Naive thymus-derived CD4-positive, alpha-beta T cell (primary cell): ENCODE results near the gene SEC62. TPM values are rescaled to one million over a fixed set of nuclear protein-coding genes. Genes with fewer than 3 reads are reported as not detected.
A peak's percentile ranks its signal among the peaks of the same experiment; 100 is the strongest.

Experiments
- ATAC-seq: fragments of 150-1000 bp; cut with Tn5 transposase; 2 replicates; pipeline ENCODE4 v1.10.0; 2021; ENCODE audit warnings: mild to moderate bottlenecking, moderate library complexity
- CTCF ChIA-PET: fragments of 350-600 bp; sonication (Branson Sonifier 250); formaldehyde crosslinking; loops from one replicate; lab custom pipeline; 2021; ENCODE audit warnings: antibody characterized with exemption; lab: Charles Lee
- POLR2A ChIA-PET: fragments of 350-600 bp; sonication (Branson Sonifier 250); formaldehyde crosslinking; loops from one replicate; lab custom pipeline; 2021; ENCODE audit warnings: antibody characterized with exemption, inconsistent platforms; lab: Charles Lee
- DNase-seq, 9 donors: peaks; one replicate each; pipeline versions ENCODE4 v3.0.0 to v3.0.0-alpha.2; 2020 to 2022; ENCODE audit warnings: mixed read lengths in 1 of 9
- H3K27ac ChIP-seq: one replicate; pipeline ENCODE4 v1.7.0; 2013; ENCODE audit warnings: mild to moderate bottlenecking, low read depth, low read length, moderate library complexity
- H3K27me3 ChIP-seq, 2 donors: one replicate each; pipeline ENCODE4 v1.7.0; 2013; ENCODE audit warnings: low read length in 2 of 2, mild to moderate bottlenecking in 2 of 2, moderate library complexity in 2 of 2; ENCODE audit not compliant: control insufficient read depth in 2 of 2, insufficient read depth in 2 of 2
- H3K36me3 ChIP-seq, 3 experiments: 1 replicate in 2 of 3; 2 replicates in 1 of 3; pipeline ENCODE4 v1.7.0; 2013; ENCODE audit warnings: low read length in 3 of 3, mild to moderate bottlenecking in 3 of 3, moderate library complexity in 1 of 3; ENCODE audit not compliant: insufficient read depth in 3 of 3, control insufficient read depth in 2 of 3
- H3K4me1 ChIP-seq, 2 donors: one replicate each; pipeline ENCODE4 v1.7.0; 2013; ENCODE audit warnings: low read length in 2 of 2, mild to moderate bottlenecking in 2 of 2, moderate library complexity in 1 of 2; ENCODE audit not compliant: control insufficient read depth in 2 of 2, insufficient read depth in 2 of 2
- H3K4me3 ChIP-seq: 2 replicates; pipeline ENCODE4 v1.7.0; 2013; ENCODE audit warnings: mild to moderate bottlenecking, low read length
- H3K9me3 ChIP-seq, 3 experiments: 1 replicate in 2 of 3; 2 replicates in 1 of 3; pipeline ENCODE4 v1.7.0; 2013; ENCODE audit warnings: low read length in 3 of 3; ENCODE audit not compliant: control insufficient read depth in 2 of 3
- H3K27ac Mint-ChIP-seq, 9 donors: one replicate each; pipeline ENCODE4 v1.8.0; 2020 to 2022; ENCODE audit warnings: mixed read lengths in 9 of 9, mild to moderate bottlenecking in 8 of 9, moderate library complexity in 5 of 9, inconsistent platforms in 2 of 9
- H3K27me3 Mint-ChIP-seq, 5 donors: one replicate each; pipeline ENCODE4 v1.8.0; 2021 to 2022; ENCODE audit warnings: mixed read lengths in 5 of 5, mild to moderate bottlenecking in 1 of 5
- H3K36me3 Mint-ChIP-seq, 5 donors: one replicate each; pipeline ENCODE4 v1.8.0; 2020 to 2022; ENCODE audit warnings: mixed read lengths in 5 of 5, mild to moderate bottlenecking in 3 of 5, inconsistent platforms in 1 of 5
- H3K4me1 Mint-ChIP-seq, 7 donors: one replicate each; pipeline ENCODE4 v1.8.0; 2020 to 2022; ENCODE audit warnings: mixed read lengths in 7 of 7, mild to moderate bottlenecking in 3 of 7, inconsistent platforms in 1 of 7
- H3K4me3 Mint-ChIP-seq, 10 donors: one replicate each; pipeline ENCODE4 v1.8.0; 2020 to 2022; ENCODE audit warnings: mild to moderate bottlenecking in 10 of 10, mixed read lengths in 10 of 10, moderate library complexity in 6 of 10, inconsistent platforms in 2 of 10
- H3K9me3 Mint-ChIP-seq, 11 donors: one replicate each; pipeline ENCODE4 v1.8.0; 2020 to 2022; ENCODE audit warnings: mixed read lengths in 11 of 11, mild to moderate bottlenecking in 4 of 11, inconsistent platforms in 1 of 11, moderate library complexity in 1 of 11
- intact Hi-C, 2 donors: fragments of 100-400 bp; cut with micrococcal nuclease; formaldehyde crosslinking; loops; one replicate each; pipeline ENCODE4 v1.15.1; 2023
- polyA plus RNA-seq, 2 donors: library from polyadenylated mRNA; unstranded; fragments of 300-500 nt; fragmentation: Illumina TruSeq; gene quantifications; one replicate each; pipeline ENCODE4 v1.2.3, GENCODE V29; 2021
- total RNA-seq, 6 experiments: library from RNA in 5 of 6; stranded (reverse) in 5 of 6; gene quantifications; 1 replicate in 5 of 6; 2 replicates in 1 of 6; pipeline ENCODE4 v1.2.3 and lab custom pipeline; 2021 to 2026

The SEC62 gene
- total and polyA plus RNA-seq, 7 experiments from 2014 or later = 68.1 to 253 (median 110) TPM

DNA sequence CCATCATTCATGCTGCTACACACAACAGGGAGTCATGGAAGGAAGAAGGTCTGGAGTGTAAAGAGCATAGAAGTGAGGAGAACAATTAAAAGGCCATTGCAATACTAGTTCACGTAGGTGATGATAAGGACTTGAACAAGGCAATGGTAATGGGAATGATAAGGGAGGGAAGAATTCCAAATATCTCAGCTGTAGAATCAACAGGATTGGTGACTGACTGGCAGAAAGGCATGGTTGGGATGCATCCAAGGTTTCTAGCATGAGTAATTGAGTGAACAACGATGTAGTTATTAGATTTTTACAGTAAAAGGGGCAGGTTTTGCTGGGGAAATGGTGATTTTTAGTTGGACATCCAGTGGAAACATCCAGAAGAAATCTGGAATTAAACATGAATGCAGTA is 2.4 kb upstream of the SEC62 start:
- H3K27ac ChIP-seq = peak overlapping the region; percentile 0
- no peaks in the 10 kb centered on the region for H3K27me3 ChIP-seq
- intact Hi-C loops = no loop called here
- no peak for DNase-seq
- peaks cover 26 to 71% (median 47%) of the 10 kb centered on the region in 7 donors for H3K4me1 Mint-ChIP-seq
- POLR2A ChIA-PET = interaction anchor here (0.7 to 5.0 kb wide), 3 partner anchors 8 to 75 kb away, joined by 3 to 36 read pairs (median 4); no protein-coding TSS in a partner anchor
- ATAC-seq = no peak
- H3K27me3 Mint-ChIP-seq = peaks cover 0 to 5% (median 0%) of the 10 kb centered on the region in 5 donors
- peak overlapping the region in 5 of 10 donors; percentile 20 to 83 (median 52) for H3K4me3 Mint-ChIP-seq
- no peak overlapping the region for H3K4me3 ChIP-seq
- H3K4me1 ChIP-seq = peaks cover 22 to 25% of the 10 kb centered on the region in 2 donors
- H3K9me3 ChIP-seq = no peaks in the 10 kb centered on the region
- H3K36me3 ChIP-seq = peaks cover 0 to 5% (median 0%) of the 10 kb centered on the region in 3 experiments
- peaks cover 0 to 5% (median 2%) of the 10 kb centered on the region in 5 donors for H3K36me3 Mint-ChIP-seq
- CTCF ChIA-PET = interaction anchor here (1.2 to 1.4 kb wide), 2 partner anchors 75 to 99 kb away, joined by 3 to 4 read pairs; no protein-coding TSS in a partner anchor
- H3K9me3 Mint-ChIP-seq = peaks cover 0 to 5% (median 0%) of the 10 kb centered on the region in 11 donors
- peak overlapping the region in 8 of 9 donors; percentile 95 to 99 (median 98) for H3K27ac Mint-ChIP-seq

- Mint-ChIP-seq H3K9me3 (peaks cover 0 to 5% (median 0%) of the 10 kb centered on the region in 11 donors), H3K4me1 (peaks cover 32 to 81% (median 62%) of the 10 kb centered on the region in 7 donors), H3K36me3 (peaks cover 0 to 5% (median 0%) of the 10 kb centered on the region in 5 donors), H3K27ac (peak overlapping the region; percentile 95 to 99 (median 99)), H3K4me3 (peak overlapping the region; percentile 83 to 98 (median 96)), H3K27me3 (peaks cover 0 to 2% (median 0%) of the 10 kb centered on the region in 5 donors)
- intact Hi-C loops = loop anchor here (1.0 to 5.0 kb wide), 16 partner anchors 20 to 902 kb away; partner anchors contain the start of genes MYNN (in 2 of the 2), PHC3 (in 2 of the 2), SKIL (in 2 of the 2) and PRKCI (in 1 of the 2)
- peak in 1 of 9 donors; percentile 58 for DNase-seq
- H3K27me3 ChIP-seq = no peaks in the 10 kb centered on the region
- POLR2A ChIA-PET = interaction anchor here (0.6 to 5.0 kb wide), 37 partner anchors 10 to 393 kb away, joined by 3 to 62 read pairs (median 5); partner anchors contain the start of genes GPR160, MYNN, PHC3 and TERC
- H3K36me3 ChIP-seq = peaks cover 0 to 5% (median 0%) of the 10 kb centered on the region in 3 experiments
- H3K27ac ChIP-seq = peak overlapping the region; percentile 95
- H3K4me3 ChIP-seq = peak overlapping the region; percentile 80
- no peaks in the 10 kb centered on the region for H3K9me3 ChIP-seq
- peaks cover 22 to 36% of the 10 kb centered on the region in 2 donors for H3K4me1 ChIP-seq
- CTCF ChIA-PET = interaction anchor here (0.6 to 2.8 kb wide), 10 partner anchors 12 to 203 kb away, joined by 3 to 16 read pairs (median 4); no protein-coding TSS in a partner anchor
- peak; percentile 36 for ATAC-seq
Observed at GRCh38 chr3:169965562-169966427, 812 bp upstream of the SEC62 start.

GRCh38 chr3:169966951-169967915 is 626 bp downstream of the SEC62 start:
- Histone ChIP-seq H3K9me3 (no peaks in the 10 kb centered on the region), H3K27ac (peak overlapping the region; percentile 95), H3K27me3 (no peaks in the 10 kb centered on the region), H3K4me3 (peak overlapping the region; percentile 80), H3K4me1 (peaks cover 22 to 36% of the 10 kb centered on the region in 2 donors), H3K36me3 (peaks cover 0 to 5% (median 0%) of the 10 kb centered on the region in 3 experiments)
- peak in 7 of 9 donors; percentile 17 to 40 (median 33) for DNase-seq
- peaks cover 0 to 5% (median 0%) of the 10 kb centered on the region in 11 donors for H3K9me3 Mint-ChIP-seq
- peaks cover 0 to 2% (median 0%) of the 10 kb centered on the region in 5 donors for H3K27me3 Mint-ChIP-seq
- H3K27ac Mint-ChIP-seq = peak overlapping the region; percentile 95 to 99 (median 99)
- H3K36me3 Mint-ChIP-seq = peaks cover 0 to 9% (median 0%) of the 10 kb centered on the region in 5 donors
- ATAC-seq = peak; percentile 75
- intact Hi-C loops = loop anchor here (1.0 to 5.0 kb wide), 17 partner anchors 22 to 900 kb away; partner anchors contain the start of genes MYNN (in 2 of the 2), PHC3 (in 2 of the 2), PRKCI (in 2 of the 2) and SKIL (in 2 of the 2)
- POLR2A ChIA-PET = interaction anchor here (0.5 to 5.0 kb wide), 43 partner anchors 10 to 311 kb away, joined by 3 to 62 read pairs (median 5); partner anchors contain the start of genes ACTRT3, GPR160, LRRC34 and LRRIQ4
- H3K4me1 Mint-ChIP-seq = peaks cover 44 to 84% (median 75%) of the 10 kb centered on the region in 7 donors
- CTCF ChIA-PET = interaction anchor here (0.6 to 2.8 kb wide), 13 partner anchors 10 to 204 kb away, joined by 3 to 16 read pairs (median 5); no protein-coding TSS in a partner anchor
- H3K4me3 Mint-ChIP-seq = peak overlapping the region; percentile 83 to 98 (median 96)

DNA sequence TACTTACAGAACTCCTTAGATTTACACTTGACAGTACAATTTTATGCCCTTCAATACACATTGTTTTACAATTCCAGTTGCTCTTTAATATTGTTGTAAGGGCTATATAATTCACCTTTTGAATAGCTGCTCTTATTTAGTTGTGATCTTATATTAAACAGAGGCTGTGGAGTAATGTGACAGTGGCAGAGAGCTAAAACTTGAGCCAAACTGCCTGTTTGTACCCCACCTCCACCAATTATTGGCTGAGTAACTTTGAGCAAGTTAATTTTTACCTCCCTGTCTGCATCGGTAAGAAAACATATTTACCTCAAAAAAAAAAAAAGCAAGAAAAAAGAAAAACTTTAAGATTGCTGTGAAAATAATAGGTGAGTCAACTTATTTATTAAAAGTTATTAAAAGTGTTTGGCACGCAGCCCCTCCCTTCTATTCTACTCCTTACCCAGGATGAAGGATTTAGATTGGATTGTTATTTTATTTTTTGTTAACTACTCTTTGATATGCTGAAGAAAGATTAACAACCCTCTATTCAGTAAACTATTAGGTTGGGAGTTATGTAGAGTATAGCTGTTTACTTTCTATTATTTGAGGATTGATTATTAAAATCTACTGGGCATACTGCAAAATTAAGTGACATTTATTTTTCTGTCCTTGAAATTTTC is 1.7 kb downstream of the SEC62 start:
- POLR2A ChIA-PET = interaction anchor here (0.6 to 5.0 kb wide), 15 partner anchors 9 to 459 kb away, joined by 3 to 62 read pairs (median 17); partner anchors contain the start of genes ACTRT3, GPR160, MYNN and TERC
- Histone ChIP-seq H3K4me1 (peaks cover 22 to 36% of the 10 kb centered on the region in 2 donors), H3K27me3 (no peaks in the 10 kb centered on the region), H3K9me3 (no peaks in the 10 kb centered on the region), H3K4me3 (peak overlapping the region; percentile 80), H3K36me3 (peaks cover 0 to 5% (median 0%) of the 10 kb centered on the region in 3 experiments), H3K27ac (peak overlapping the region; percentile 95)
- H3K27me3 Mint-ChIP-seq = no peaks in the 10 kb centered on the region
- peaks cover 0 to 13% (median 3%) of the 10 kb centered on the region in 5 donors for H3K36me3 Mint-ChIP-seq
- DNase-seq = no peak
- peak overlapping the region; percentile 83 to 98 (median 96) for H3K4me3 Mint-ChIP-seq
- H3K9me3 Mint-ChIP-seq = peaks cover 0 to 3% (median 0%) of the 10 kb centered on the region in 11 donors
- CTCF ChIA-PET = no interaction called here
- peak overlapping the region in 8 of 9 donors; percentile 8 to 99 (median 98) for H3K27ac Mint-ChIP-seq
- H3K4me1 Mint-ChIP-seq = peaks cover 40 to 85% (median 75%) of the 10 kb centered on the region in 7 donors
- intact Hi-C loops = loop anchor here (5.0 kb wide), 1 partner anchor 899 kb away; no protein-coding TSS in a partner anchor
- no peak for ATAC-seq
